Stimulated activated CD4-positive, alpha-beta T cell treated with anti-CD3 and anti-CD28 coated beads, TNF-alpha, amount 100 ng/mL, for 4 hours (primary cell): ENCODE measurements around the gene LIMK1.
"Not testable (repeated sequence)": the region's sequence is repeated elsewhere in the genome, so short reads cannot be mapped to it uniquely, and the experiment has no call there.

Experiments
- DNase-seq, 3 experiments: peaks; one replicate each; pipeline ENCODE4 v3.0.0-alpha.2; 2020; ENCODE audit warnings: low read depth in 3 of 3

LIMK1 gene

GRCh38 chr7:74121401-74122249 is 38.0 kb downstream of the LIMK1 start:
- no peak for DNase-seq

GRCh38 chr7:74123892-74124291 is 40.3 kb downstream of the LIMK1 start:
- not testable (repeated sequence) for DNase-seq

GRCh38 chr7:74126220-74126880 is 42.7 kb downstream of the LIMK1 start:
- DNase-seq: no peak

- DNase-seq: no peak
Measured at GRCh38 chr7:74129887-74130286, 46.3 kb downstream of the LIMK1 start.

- DNase-seq: no peak
Measured at GRCh38 chr7:74130518-74130917, 46.9 kb downstream of the LIMK1 start.

GRCh38 chr7:74134117-74134620 is 50.6 kb downstream of the LIMK1 start:
- peak in 1 of 3 experiments; percentile 4 for DNase-seq

GRCh38 chr7:74138334-74138867 is 54.8 kb downstream of the LIMK1 start:
- DNase-seq: no peak

GRCh38 chr7:74138945-74139843 is 55.6 kb downstream of the LIMK1 start:
- DNase-seq: no peak

GRCh38 chr7:74141705-74142104 is 58.1 kb downstream of the LIMK1 start:
- no peak for DNase-seq

- no peak for DNase-seq
Measured at GRCh38 chr7:74143383-74143782, 59.8 kb downstream of the LIMK1 start.

- no peak for DNase-seq
Measured at GRCh38 chr7:74148491-74148890, 64.9 kb downstream of the LIMK1 start.

- DNase-seq: no peak
Measured at GRCh38 chr7:74149071-74149470, 65.5 kb downstream of the LIMK1 start.

GRCh38 chr7:74149603-74150002 is 66.0 kb downstream of the LIMK1 start:
- DNase-seq: no peak

- DNase-seq: no peak
Measured at GRCh38 chr7:74153736-74154135, 70.1 kb downstream of the LIMK1 start.

- no peak for DNase-seq
Measured at GRCh38 chr7:74155810-74156395, 72.3 kb downstream of the LIMK1 start.

- no peak for DNase-seq
Measured at GRCh38 chr7:74157605-74158004, 74.0 kb downstream of the LIMK1 start.

- no peak for DNase-seq
Measured at GRCh38 chr7:74164985-74165456, 81.4 kb downstream of the LIMK1 start.

- no peak for DNase-seq
Measured at GRCh38 chr7:74165867-74166593, 82.4 kb downstream of the LIMK1 start.

GRCh38 chr7:74167324-74167723 is 83.7 kb downstream of the LIMK1 start:
- not testable (repeated sequence) for DNase-seq
